ENCODE results near the gene NHLRC1.

DNA sequence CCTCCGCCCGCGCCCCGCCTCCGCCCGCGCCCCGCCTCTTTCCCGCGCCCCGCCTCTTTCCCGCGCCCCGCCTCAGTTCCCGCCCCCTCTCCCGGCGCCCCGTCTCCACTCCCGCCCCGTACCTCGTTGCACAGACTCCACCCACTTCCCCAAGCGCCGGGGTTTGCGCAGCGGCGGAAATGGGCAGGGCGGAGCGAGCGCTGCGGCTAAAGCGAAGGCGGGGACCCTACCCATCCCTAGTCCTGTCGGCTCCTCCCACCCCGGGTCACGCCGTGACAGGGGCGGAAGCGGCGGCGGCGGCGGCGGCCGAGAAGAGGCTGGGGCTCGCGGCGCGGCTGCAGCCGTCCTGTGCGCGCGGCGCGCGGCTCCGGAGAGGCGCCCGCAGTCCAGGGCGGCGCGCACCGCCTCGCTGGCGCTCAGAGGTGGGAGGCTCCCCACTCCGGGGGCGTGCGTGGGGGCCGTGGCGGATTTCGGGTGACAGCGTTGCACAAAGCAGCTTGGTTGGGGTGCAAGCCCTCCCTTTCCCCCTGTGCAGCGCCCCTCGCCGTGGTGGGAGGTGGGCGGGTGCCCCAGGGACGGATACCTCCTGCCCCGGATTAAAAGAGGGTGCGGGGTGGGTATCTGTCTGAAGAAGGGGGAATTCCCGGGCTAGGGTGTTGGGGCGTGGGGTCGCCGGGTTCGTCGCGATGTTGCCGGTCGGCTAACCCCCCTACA, 32.8 kb upstream of the NHLRC1 start, which contains the start of gene KDM1B:
- TF ChIP-seq, protein P1, sequence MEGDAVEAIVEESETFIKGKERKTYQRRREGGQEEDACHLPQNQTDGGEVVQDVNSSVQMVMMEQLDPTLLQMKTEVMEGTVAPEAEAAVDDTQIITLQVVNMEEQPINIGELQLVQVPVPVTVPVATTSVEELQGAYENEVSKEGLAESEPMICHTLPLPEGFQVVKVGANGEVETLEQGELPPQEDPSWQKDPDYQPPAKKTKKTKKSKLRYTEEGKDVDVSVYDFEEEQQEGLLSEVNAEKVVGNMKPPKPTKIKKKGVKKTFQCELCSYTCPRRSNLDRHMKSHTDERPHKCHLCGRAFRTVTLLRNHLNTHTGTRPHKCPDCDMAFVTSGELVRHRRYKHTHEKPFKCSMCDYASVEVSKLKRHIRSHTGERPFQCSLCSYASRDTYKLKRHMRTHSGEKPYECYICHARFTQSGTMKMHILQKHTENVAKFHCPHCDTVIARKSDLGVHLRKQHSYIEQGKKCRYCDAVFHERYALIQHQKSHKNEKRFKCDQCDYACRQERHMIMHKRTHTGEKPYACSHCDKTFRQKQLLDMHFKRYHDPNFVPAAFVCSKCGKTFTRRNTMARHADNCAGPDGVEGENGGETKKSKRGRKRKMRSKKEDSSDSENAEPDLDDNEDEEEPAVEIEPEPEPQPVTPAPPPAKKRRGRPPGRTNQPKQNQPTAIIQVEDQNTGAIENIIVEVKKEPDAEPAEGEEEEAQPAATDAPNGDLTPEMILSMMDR (IDR thresholded peaks at IDR 0.05; ENCODE audit: low read depth, low read length) = no peak
- TF ChIP-seq POLR2A (IDR thresholded peaks at IDR 0.05; ENCODE audit: extremely low read depth, insufficient read length) (peak; percentile 51), MYC (IDR thresholded peaks at IDR 0.05; ENCODE audit: low read depth, low read length) (peak; percentile 7; the same call in 1 of the 2 replicates)

All from NB4 (cell line).